B cell (primary cell): ENCODE data around the gene F12.

ENCODE experiments used
- CTCF ChIP-seq: fragments of 200-600 bp; IDR thresholded peaks from one replicate; pipeline ENCODE4 v1.8.0; 2022; ENCODE audit warnings: antibody characterized with exemption, mild to moderate bottlenecking
- EZH2 ChIP-seq: IDR thresholded peaks from 2 replicates; pipeline ENCODE4 v1.6.1; 2012; ENCODE audit warnings: borderline replicate concordance, low read depth, mild to moderate bottlenecking, moderate library complexity, low read length; ENCODE audit not compliant: insufficient read depth, poor library complexity, severe bottlenecking

GRCh38 chr5:177393206-177393765 is 16.1 kb downstream of the F12 start:
- TF ChIP-seq CTCF (no peak), EZH2 (no peak)
